GM12891 (cell line): ENCODE data around the gene KIF16B.

Experiments
- POLR2A ChIP-seq: IDR thresholded peaks from 2 replicates; pipeline ENCODE4 v1.6.1; 2011; ENCODE audit warnings: low read depth, low read length, control low read depth
- POLR2AphosphoS5 ChIP-seq: IDR thresholded peaks from 2 replicates; pipeline ENCODE4 v1.6.1; 2011; ENCODE audit warnings: low read depth, low read length, control low read depth
- POU2F2 ChIP-seq: IDR thresholded peaks from 2 replicates; pipeline ENCODE4 v1.6.1; 2011; ENCODE audit warnings: low read depth, mild to moderate bottlenecking, control low read depth, low read length, moderate library complexity
- SPI1 ChIP-seq: IDR thresholded peaks from 2 replicates; pipeline ENCODE4 v1.6.1; 2011; ENCODE audit warnings: low read depth, low read length, control low read depth
- TAF1 ChIP-seq: IDR thresholded peaks from 2 replicates; pipeline ENCODE4 v1.6.1; 2011; ENCODE audit warnings: low read depth, low read length, control low read depth

- TF ChIP-seq POLR2A: no peak
- TF ChIP-seq POLR2AphosphoS5: no peak
- no peak for TF ChIP-seq TAF1
- TF ChIP-seq SPI1: no peak
- TF ChIP-seq POU2F2: no peak
Observed at GRCh38 chr20:16258766-16259165, 314.5 kb downstream of the KIF16B start.
